ENCODE measurements around the gene DDIT4.

The DDIT4 gene

DNA sequence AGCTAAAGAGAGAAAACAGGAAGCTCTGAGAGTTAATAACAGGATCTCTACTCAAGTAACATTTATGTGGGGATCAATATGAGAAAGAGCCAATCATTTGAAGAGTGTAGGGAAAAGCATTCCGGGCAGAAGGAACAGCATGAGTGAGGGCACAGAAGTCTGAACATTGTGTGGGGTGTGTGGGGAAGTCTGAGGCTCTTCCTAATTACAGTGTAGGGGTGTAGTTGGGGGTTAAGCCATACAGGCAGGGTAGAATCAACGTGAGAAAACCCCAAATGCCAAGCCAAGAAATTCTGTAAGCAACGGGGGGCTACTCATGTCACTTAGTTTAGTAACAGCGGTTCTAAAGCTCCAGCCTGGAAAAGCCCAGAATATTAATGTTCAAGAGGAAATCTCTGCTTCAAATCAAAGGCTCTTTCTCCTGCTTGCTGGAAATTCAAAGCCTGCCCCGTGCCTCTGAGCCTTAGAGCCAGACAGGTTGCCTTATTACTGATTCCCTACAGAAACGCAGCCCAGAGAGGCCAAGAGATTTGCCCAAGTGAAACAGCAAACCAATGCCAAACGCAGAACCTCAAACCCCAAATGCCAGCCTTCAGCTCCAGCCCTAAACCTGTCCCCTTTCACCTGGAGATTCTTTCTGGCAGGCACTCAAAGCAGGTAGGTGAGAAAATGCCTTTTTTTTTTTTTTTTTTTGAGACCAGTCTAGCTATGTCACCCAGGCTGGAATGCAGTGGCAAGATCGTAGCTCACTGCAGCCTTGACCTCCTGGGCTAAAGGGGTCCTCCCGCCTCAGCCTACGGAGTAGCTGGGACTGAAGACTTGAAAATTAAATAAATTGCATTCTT is 44.9 kb downstream of the DDIT4 start:
- no peak for DNase-seq (ENCODE audit: low spot score)

DNA sequence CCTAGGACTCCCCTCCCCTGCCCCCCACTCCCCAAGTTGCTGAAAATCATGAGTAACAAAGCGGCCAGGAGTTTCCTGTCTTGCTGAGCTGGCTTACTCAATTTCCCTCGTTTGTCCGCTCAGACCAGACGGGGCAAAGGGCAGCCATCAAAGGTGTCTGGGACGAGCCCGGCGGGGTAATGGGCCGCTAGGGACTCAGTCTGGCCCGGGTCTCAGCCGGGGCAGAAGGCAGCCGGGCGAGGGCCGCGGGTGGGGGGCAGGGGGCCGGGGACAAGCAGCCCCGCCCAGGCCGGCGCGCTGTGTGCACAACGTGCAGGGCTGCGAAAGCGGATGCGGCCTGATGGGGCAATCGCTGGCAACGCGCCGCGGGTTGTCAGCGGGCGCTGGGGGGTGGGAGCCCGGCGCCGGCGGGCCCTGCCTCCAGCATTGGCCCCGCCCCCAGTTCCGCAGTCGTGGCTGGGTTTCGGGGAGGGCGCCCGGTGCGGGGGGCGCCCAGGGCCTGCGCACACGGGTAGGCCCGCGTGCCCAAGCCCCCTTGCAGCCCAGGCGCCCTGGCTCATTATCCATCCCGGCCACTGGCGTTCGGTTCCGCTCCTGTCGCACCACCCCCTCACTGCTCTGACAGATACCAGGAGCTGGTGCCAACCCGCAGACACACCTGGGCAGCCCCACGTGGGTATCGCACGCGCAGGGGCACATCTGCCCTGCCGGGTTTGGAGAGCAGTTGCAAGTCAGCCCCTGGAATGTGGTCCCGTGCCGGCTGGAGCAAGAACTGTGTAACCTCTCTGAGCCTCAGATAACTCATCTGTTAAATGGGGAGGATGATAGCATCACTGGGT is 45.9 kb downstream of the DDIT4 start:
- DNase-seq (ENCODE audit: low spot score): peak; percentile 80

DNA sequence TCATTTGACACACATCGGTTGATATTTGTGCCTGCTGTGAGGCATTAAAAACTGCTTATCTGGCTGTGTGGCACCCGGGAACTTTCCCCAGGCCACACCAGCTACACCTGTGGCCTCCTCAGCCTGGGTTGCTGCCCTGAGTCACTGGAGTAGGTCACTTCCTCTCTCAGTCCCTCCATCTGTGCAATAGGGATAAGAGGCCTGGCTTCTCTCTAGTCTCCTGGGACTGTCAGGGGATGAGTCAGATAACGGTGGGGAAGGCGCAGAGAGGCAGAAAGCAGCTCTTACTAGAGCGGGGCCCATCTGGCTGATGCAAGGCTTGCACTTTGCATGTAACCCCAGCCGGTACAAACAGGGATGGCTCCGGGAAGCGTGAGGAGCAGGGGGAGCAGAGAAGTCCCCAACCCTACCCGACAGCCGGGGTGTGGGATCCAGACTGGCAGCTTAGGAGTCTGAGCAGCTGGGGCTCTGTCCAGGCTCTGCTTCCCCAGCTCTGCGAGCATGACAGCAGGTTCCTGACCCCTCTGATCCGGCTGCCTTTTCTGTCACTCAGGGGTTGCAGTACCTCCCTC is 47.0 kb downstream of the DDIT4 start:
- peak; percentile 73 for DNase-seq (ENCODE audit: low spot score)

DNA sequence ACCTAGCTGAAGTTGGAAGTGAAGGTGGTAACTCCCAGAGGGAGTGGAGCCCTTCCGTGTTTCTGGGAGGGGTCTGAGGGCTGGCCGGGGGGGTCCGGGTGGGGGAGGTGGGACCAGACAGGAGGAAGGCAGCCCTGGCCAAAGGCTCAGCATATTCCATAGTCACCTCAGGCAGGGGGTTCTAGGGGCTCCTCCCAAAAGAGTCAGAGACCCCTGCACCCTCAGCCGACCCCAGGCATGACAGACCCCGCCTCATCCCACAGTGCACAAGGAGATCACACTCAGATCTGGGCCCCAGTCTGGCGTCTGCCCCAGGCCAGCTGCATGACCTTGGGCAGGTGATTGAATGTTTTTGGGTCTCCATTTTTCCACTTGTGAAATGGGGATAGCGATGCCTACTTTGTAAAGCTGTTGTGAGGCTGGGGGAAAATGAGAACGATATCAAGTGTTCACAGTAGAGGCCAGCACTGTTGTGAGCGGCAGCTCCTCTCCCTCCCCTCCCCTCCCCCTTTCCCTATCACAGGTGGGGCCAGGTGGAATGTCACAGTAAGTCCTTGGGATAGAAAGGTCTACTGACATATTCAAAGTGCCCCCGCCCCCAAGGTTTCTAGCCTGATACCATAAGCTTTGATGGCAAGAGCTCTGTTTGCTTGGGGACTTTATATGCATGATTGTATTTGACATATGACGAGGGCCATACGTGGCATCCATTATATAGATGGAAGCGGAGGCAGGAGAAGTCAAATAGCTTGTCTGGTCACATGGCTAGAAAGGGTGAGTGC is 47.7 kb downstream of the DDIT4 start:
- no peak for DNase-seq (ENCODE audit: low spot score)

DNA sequence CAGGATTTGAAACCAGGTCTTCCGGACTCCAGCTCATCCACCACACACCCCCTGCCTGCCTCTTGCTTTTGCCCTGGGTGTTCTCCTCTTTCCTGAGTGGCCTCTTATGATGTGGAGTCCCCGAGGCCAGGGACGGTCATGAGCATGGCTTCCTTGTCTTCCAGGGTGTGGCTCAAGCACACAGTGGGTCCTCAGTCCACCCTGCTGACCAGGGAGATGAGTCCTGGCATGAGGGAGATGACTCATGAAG is 48.2 kb downstream of the DDIT4 start:
- DNase-seq (ENCODE audit: low spot score): no peak

DNA sequence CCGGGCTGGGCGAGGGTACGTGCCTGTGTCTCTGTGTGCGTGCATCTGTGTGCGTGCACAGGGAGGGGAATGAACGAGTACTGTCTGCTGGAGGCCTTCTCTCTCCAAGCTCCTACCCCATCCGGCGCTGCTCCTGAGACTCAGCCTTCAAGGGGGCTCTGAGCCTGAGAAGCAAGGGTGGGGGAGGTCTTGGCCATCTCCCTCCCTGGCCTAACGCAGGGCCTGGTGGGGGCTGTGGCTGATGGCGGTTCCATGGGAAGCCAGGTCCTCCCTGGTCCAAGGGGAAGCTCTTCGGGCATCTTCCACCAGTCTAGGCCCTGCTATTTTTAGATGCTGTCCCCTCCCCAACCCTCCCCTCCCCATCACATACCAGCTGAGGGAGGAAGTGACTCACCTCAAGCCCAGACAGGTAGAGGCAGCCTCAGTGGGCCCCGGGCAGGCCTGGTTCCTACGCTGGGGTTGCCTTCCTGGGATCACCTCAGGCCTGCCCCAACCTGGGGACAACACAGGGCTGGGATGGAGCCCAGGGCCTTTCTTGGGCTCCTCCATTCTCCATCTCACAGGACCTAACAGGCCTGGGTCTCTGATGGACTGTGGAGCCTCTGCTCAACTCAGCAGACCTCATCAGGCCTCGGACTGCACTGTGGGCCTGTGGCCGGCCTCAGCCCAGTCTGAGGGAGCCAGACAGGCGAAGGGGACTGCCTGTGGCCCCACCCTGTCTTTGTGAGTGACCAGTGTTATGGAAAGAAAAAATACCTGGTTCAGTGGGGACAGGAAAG is 48.7 kb downstream of the DDIT4 start:
- DNase-seq (ENCODE audit: low spot score): no peak

DNA sequence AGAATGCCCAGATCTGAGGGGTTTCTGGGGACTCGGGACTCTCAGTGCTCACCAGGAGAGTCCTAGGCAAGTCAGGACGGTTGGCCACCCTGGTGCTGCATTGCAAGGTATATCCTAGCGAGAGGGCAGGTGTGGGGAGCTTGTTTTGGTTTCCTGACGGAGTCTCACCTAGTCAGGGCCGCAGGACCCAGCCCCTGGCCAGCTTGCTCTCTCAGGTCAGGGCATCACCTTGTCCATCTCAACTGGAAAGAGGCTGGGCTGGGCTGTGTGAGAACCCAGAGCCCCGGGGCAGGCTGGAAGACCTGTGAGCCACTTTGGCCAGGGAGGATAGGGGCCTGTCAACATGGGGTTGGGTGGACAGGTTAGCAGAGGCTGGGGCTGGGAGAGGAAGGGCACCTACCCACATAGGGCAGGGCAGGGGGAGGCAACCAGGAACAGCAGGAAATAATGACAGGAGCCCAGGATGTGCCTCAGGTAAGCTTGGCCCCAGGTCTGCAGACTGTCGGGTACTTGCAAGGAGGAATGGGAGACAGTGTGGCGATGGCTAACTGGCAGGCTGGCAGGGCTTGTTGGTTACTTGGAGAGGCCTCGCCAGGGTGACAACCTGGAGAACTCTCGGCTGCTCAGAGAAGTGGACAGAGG is 49.5 kb downstream of the DDIT4 start:
- no peak for DNase-seq (ENCODE audit: low spot score)

DNA sequence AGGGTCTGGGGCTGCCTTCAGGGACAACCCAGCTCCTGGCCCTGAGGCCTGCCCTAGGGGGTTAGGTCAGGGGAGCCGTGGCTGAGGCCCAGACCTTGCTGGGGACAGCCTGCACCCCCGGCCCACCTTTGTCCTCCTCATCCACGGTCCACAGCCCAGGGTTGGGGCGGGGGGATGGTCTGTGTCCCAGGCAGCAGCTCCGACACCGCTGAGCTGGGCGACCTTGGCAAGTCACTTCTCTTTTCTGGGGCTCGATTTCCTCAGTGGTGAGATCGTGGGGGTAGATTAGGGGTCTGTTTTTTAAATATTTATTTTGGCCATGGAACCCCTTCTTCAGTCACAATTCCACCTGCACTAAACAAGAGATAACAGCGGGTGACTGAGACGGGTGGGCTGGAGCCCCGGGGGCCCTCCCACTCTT is 50.1 kb downstream of the DDIT4 start:
- DNase-seq (ENCODE audit: low spot score): no peak
